ENCODE results near the gene PCSK2.

PCSK2 gene

DNA sequence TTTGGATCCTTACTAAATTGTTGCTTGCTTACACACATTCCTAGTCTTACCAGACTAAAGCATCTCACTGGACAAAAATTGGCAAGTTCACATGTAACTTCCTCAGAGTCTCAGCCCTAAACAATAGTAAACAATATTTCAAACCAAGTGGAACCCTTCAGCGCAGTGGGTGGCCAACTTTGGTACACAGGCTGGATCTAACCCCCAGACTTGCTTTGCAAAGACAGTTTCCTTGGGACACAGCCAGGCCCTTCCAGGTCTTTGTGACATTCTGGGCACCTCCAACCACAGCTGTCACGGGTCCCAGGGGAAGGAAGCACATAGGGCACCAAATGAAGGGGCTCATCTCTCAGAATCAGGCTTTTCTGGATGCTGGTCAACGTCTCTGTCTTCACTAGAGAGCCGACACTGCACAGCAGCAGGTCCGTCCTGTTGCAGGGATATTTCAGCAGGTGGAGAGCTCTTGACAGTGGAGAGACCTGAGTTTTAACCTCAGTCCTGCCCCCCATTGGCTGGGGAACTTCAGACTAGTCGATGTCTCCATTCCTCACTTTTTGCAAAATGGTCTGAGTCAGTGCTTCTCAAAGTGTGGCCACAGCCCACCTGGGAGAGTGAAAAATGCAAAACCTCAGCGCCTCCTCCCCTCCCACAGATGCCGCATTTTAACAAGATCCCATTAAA is 212.9 kb downstream of the PCSK2 start:
- Histone ChIP-seq H3K4me3 (replicated peaks; ENCODE audit: low read depth, low read length) (no peak overlapping the region), H3K36me3 (ENCODE audit: control insufficient read depth, insufficient read depth, low read length) (no peaks in the 10 kb centered on the region), H3K27me3 (replicated peaks; ENCODE audit: control insufficient read depth, insufficient read depth, low read length) (peaks cover 2% of the 10 kb centered on the region; the same call in 1 of the 2 replicates)
- TF ChIP-seq, protein P1, sequence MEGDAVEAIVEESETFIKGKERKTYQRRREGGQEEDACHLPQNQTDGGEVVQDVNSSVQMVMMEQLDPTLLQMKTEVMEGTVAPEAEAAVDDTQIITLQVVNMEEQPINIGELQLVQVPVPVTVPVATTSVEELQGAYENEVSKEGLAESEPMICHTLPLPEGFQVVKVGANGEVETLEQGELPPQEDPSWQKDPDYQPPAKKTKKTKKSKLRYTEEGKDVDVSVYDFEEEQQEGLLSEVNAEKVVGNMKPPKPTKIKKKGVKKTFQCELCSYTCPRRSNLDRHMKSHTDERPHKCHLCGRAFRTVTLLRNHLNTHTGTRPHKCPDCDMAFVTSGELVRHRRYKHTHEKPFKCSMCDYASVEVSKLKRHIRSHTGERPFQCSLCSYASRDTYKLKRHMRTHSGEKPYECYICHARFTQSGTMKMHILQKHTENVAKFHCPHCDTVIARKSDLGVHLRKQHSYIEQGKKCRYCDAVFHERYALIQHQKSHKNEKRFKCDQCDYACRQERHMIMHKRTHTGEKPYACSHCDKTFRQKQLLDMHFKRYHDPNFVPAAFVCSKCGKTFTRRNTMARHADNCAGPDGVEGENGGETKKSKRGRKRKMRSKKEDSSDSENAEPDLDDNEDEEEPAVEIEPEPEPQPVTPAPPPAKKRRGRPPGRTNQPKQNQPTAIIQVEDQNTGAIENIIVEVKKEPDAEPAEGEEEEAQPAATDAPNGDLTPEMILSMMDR (IDR thresholded peaks at IDR 0.05; ENCODE audit: insufficient read depth, low read length, poor library complexity, severe bottlenecking): no peak
- DNase-seq (ENCODE audit: extremely low read depth, insufficient read length): no peak

DNA sequence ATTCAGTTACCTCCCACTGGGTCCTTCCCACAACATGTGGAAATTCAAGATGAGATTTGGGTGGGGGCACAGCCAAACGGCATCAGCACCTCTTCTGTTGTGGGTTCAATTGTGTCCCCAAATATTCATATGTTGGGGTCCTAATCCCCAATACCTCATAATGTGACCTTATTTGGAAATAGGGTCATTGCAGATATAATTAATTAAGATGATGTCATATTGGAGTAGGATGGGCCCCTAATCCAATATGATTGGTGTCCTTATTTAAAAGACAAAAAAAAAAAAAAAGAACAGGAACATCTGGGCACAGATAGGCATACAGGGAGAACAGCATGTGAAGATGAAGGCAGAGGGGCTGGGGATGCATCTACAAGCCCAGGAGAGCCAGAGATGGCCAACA is 214.9 kb downstream of the PCSK2 start:
- TF ChIP-seq, protein P1 (IDR thresholded peaks at IDR 0.05; ENCODE audit: insufficient read depth, low read length, poor library complexity, severe bottlenecking): no peak
- DNase-seq (ENCODE audit: extremely low read depth, insufficient read length): no peak
- Histone ChIP-seq H3K36me3 (ENCODE audit: control insufficient read depth, insufficient read depth, low read length) (no peaks in the 10 kb centered on the region), H3K4me3 (replicated peaks; ENCODE audit: low read depth, low read length) (no peak overlapping the region), H3K27me3 (replicated peaks; ENCODE audit: control insufficient read depth, insufficient read depth, low read length) (peaks cover 3% of the 10 kb centered on the region)

- DNase-seq (ENCODE audit: extremely low read depth, insufficient read length): no peak
- TF ChIP-seq, protein P1 (IDR thresholded peaks at IDR 0.05; ENCODE audit: insufficient read depth, low read length, poor library complexity, severe bottlenecking): peak; percentile 19
- Histone ChIP-seq H3K27me3 (replicated peaks; ENCODE audit: control insufficient read depth, insufficient read depth, low read length) (peaks cover 1% of the 10 kb centered on the region), H3K4me3 (replicated peaks; ENCODE audit: low read depth, low read length) (no peak overlapping the region), H3K36me3 (ENCODE audit: control insufficient read depth, insufficient read depth, low read length) (no peaks in the 10 kb centered on the region)
These were observed 215.7 kb downstream of the PCSK2 start for GRCh38 chr20:17442588-17442987.

DNA sequence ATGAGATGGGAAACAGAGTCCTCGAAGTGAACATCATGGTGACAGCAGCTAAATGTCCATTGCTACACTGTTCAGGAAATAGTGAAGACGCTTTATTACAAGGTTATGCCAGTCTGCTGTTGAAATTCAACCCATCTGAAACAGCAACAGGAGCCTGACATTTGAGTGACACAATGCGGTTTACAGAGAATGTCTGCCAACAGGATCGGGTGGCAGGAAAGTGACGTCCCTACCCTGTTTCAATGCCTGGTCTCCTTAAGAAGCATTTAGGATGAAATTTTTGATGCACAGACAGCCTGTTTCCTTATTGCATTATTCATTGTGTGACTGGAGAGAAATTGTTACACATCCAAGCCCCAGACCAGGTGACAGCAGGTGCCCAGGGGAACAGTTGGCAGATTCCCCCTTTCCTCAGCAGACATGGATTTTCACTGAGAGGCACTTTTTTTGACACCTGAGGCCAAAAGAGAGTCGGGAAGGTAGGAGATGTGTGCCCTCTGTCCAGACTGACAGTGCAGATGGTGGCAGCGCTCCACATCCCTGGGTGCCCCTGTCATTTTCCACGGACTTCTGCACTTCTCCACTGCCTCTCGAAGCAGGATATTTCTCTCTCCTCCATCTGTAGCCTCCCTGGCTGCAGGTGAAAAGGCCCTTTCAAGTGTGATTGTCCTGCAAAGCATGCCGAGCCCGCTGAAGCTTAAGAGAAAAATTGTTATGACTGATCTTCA is 216.5 kb downstream of the PCSK2 start:
- peaks cover 1% of the 10 kb centered on the region for H3K27me3 ChIP-seq (replicated peaks; ENCODE audit: control insufficient read depth, insufficient read depth, low read length)
- no peak overlapping the region for H3K4me3 ChIP-seq (replicated peaks; ENCODE audit: low read depth, low read length)
- TF ChIP-seq, protein P1 (IDR thresholded peaks at IDR 0.05; ENCODE audit: insufficient read depth, low read length, poor library complexity, severe bottlenecking): no peak
- H3K36me3 ChIP-seq (ENCODE audit: control insufficient read depth, insufficient read depth, low read length): no peaks in the 10 kb centered on the region
- DNase-seq (ENCODE audit: extremely low read depth, insufficient read length): no peak

GRCh38 chr20:17444091-17444490 is 217.3 kb downstream of the PCSK2 start:
- Histone ChIP-seq H3K4me3 (replicated peaks; ENCODE audit: low read depth, low read length) (no peak overlapping the region), H3K27me3 (replicated peaks; ENCODE audit: control insufficient read depth, insufficient read depth, low read length) (peaks cover 1% of the 10 kb centered on the region), H3K36me3 (ENCODE audit: control insufficient read depth, insufficient read depth, low read length) (no peaks in the 10 kb centered on the region)
- TF ChIP-seq, protein P1 (IDR thresholded peaks at IDR 0.05; ENCODE audit: insufficient read depth, low read length, poor library complexity, severe bottlenecking): no peak
- no peak for DNase-seq (ENCODE audit: extremely low read depth, insufficient read length)
